Left ventricle myocardium inferior (tissue), 1 donor: ENCODE data around the gene TRIM17. TPM values are rescaled to one million over a fixed set of nuclear protein-coding genes. Genes with fewer than 3 reads are reported as not detected.

Source experiments
- DNase-seq: peaks from one replicate; pipeline ENCODE4 v3.0.0-alpha.2; 2020
- H3K27ac ChIP-seq: fragments of 200-600 bp; replicated peaks from 2 replicates; pipeline ENCODE4 v1.8.0; 2021
- H3K27me3 ChIP-seq: fragments of 200-600 bp; 2 replicates; pipeline ENCODE4 v1.8.0; 2021; ENCODE audit warnings: low read depth
- H3K36me3 ChIP-seq: fragments of 200-600 bp; 2 replicates; pipeline ENCODE4 v1.8.0; 2021
- H3K4me1 ChIP-seq: fragments of 200-600 bp; 2 replicates; pipeline ENCODE4 v1.8.0; 2021
- H3K4me3 ChIP-seq: fragments of 200-600 bp; 2 replicates; pipeline ENCODE4 v1.8.0; 2021; ENCODE audit warnings: mild to moderate bottlenecking, moderate library complexity
- H3K9me3 ChIP-seq: fragments of 200-600 bp; replicated peaks from 2 replicates; pipeline ENCODE4 v1.8.0; 2021
- intact Hi-C: fragments of 100-400 bp; cut with micrococcal nuclease; formaldehyde crosslinking; loops from one replicate; pipeline ENCODE4 v1.11.0; 2022
- total RNA-seq: library from RNA; stranded (reverse); fragmentation: NEBNext Ultra II Directional; extraction: Animal tissue kit (Norgen Biotek cat#: 25700); gene quantifications from one replicate; pipeline ENCODE4 v1.2.1, GENCODE V29; 2021
- TF ChIP-seq, protein P1 (sequence below): fragments of 200-600 bp; IDR thresholded peaks from 2 replicates; pipeline ENCODE4 v1.8.0; 2021; ENCODE audit warnings: antibody characterized with exemption, mild to moderate bottlenecking, borderline replicate concordance
- donor health status: DM: no; HTN: yes; CAD: no; lungs with severe emphysema.

TRIM17 gene
- total RNA-seq, 1 donor from 2014 or later: 0.36 TPM

DNA sequence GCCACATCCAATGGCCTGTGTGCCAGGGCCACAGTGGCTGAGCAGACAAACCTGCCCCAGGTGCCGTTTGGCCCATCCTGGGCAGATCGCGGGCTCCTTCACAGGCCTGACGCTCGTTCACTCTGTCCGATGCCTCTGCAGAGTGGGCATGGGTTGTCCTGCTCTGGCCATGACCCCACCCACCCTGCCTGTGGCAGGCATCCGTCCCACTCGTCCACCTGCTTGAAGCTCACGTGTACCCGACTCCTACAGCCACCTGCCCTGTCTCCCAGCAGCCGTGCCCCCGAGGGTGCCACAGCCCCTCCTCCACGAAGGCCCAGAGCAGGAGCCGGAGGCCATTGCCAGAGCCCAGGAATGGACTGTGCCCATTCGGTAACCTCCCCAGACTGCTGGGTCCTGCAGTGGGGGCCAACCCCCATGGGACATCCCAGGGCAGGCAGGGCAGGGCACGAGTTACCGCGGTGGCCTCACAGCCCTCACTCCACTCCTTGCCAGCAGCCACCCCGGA, 51.9 kb downstream of the TRIM17 start:
- H3K4me1 ChIP-seq: peaks cover 56% of the 10 kb centered on the region

DNA sequence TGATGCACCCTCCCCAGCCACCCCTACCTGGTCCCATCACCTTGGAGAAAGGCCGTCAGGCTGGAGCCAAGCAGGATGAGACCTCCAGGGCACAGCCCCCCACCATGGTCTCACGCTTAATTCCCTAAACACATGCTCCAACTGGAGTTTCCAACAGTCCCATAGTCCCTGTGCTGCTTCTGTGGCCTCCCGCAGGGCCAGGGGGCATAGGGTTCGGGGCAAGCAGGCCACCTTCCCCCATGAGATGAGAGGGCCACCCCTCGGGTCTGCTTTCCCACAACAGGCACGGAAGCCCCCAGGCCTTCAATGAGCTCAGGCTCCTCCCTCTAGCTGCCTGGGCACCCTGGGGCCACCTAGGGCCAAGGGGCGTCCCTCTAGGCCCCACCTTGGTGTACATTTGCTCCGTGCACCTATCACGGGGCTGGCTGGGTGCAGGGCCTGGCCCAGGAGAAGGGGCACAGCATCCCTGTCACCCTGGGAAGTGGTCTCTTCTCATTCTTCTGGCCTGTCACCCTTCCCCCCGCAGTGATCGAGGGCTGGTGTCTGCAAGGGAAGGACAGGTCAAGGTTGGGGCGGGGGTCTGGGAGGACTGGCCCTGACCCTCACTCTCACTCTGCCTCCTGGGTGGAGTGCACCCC, 52.5 kb downstream of the TRIM17 start:
- Histone ChIP-seq H3K9me3 (no peaks in the 10 kb centered on the region), H3K4me3 (no peak overlapping the region), H3K4me1 (peaks cover 52% of the 10 kb centered on the region), H3K36me3 (peaks cover 7% of the 10 kb centered on the region), H3K27me3 (peaks cover 14% of the 10 kb centered on the region), H3K27ac (peak overlapping the region; percentile 95)
- TF ChIP-seq, protein P1, sequence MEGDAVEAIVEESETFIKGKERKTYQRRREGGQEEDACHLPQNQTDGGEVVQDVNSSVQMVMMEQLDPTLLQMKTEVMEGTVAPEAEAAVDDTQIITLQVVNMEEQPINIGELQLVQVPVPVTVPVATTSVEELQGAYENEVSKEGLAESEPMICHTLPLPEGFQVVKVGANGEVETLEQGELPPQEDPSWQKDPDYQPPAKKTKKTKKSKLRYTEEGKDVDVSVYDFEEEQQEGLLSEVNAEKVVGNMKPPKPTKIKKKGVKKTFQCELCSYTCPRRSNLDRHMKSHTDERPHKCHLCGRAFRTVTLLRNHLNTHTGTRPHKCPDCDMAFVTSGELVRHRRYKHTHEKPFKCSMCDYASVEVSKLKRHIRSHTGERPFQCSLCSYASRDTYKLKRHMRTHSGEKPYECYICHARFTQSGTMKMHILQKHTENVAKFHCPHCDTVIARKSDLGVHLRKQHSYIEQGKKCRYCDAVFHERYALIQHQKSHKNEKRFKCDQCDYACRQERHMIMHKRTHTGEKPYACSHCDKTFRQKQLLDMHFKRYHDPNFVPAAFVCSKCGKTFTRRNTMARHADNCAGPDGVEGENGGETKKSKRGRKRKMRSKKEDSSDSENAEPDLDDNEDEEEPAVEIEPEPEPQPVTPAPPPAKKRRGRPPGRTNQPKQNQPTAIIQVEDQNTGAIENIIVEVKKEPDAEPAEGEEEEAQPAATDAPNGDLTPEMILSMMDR: no peak
- peak; percentile 6 for DNase-seq
- intact Hi-C loops: no loop called here

More for the DNA sequence above, 51.9 kb downstream of the TRIM17 start:
- peak overlapping the region; percentile 95 for H3K27ac ChIP-seq
- TF ChIP-seq, protein P1: no peak
- peaks cover 7% of the 10 kb centered on the region for H3K36me3 ChIP-seq
- DNase-seq: peak; percentile 14
- H3K27me3 ChIP-seq: peaks cover 14% of the 10 kb centered on the region
- H3K9me3 ChIP-seq: no peaks in the 10 kb centered on the region
- no peak overlapping the region for H3K4me3 ChIP-seq
- intact Hi-C loops: no loop called here

DNA sequence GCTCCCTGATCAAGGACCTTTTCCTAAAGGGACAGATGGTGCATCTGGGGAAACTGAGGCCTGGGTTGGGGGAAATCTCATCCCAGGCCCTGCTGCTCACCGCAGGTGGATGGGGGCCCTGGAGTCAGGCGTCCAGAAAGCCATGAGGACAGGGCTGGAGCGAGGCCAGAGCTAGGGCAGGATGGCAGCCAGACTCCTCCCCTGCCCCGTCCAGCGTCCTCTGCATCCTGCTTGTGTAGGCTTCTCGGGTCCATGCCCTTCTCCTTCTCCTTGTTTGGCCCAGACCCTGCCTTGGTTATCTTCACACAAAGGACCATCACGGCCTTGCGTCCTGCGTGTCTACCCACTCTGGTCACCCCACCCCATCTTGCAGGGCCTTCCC, 53.0 kb downstream of the TRIM17 start:
- peaks cover 14% of the 10 kb centered on the region for H3K27me3 ChIP-seq
- TF ChIP-seq, protein P1: no peak
- H3K36me3 ChIP-seq: peaks cover 7% of the 10 kb centered on the region
- intact Hi-C loops: no loop called here
- H3K4me3 ChIP-seq: no peak overlapping the region
- no peaks in the 10 kb centered on the region for H3K9me3 ChIP-seq
- H3K27ac ChIP-seq: peak overlapping the region; percentile 95
- peaks cover 49% of the 10 kb centered on the region for H3K4me1 ChIP-seq
- DNase-seq: peak; percentile 50

DNA sequence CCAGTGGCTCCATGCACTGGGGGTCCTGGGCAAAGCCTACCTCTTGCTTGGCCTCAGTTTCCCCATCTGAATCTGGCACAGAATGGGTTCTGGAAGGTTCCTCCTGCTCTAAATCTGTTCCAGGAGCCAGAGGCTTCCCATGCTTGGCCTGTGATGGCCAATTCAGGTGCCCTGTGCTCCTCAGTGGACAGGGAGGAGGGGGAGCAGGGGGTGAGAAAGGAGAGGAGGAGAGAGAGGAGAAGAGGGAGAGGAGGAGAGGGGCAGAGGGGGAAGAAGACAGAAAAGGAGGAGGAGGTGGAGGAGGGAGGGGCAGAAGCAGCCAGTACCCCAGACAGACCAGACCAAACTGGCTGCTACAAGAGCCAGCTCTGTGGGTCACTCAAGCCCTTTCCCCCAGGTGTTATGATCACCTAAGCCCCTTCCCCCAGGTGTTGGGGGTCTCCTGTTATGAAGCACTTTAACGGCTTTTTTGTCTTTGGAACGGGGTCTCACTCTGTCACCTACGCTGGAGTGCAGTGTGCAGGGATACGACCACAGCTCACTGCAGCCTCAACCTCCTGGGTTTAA, 53.7 kb downstream of the TRIM17 start:
- TF ChIP-seq, protein P1: no peak
- Histone ChIP-seq H3K4me1 (peaks cover 46% of the 10 kb centered on the region), H3K27ac (peak overlapping the region; percentile 19), H3K4me3 (no peak overlapping the region), H3K36me3 (peaks cover 7% of the 10 kb centered on the region), H3K9me3 (no peaks in the 10 kb centered on the region), H3K27me3 (peaks cover 14% of the 10 kb centered on the region)
- peak; percentile 3 for DNase-seq
- intact Hi-C loops: no loop called here

DNA sequence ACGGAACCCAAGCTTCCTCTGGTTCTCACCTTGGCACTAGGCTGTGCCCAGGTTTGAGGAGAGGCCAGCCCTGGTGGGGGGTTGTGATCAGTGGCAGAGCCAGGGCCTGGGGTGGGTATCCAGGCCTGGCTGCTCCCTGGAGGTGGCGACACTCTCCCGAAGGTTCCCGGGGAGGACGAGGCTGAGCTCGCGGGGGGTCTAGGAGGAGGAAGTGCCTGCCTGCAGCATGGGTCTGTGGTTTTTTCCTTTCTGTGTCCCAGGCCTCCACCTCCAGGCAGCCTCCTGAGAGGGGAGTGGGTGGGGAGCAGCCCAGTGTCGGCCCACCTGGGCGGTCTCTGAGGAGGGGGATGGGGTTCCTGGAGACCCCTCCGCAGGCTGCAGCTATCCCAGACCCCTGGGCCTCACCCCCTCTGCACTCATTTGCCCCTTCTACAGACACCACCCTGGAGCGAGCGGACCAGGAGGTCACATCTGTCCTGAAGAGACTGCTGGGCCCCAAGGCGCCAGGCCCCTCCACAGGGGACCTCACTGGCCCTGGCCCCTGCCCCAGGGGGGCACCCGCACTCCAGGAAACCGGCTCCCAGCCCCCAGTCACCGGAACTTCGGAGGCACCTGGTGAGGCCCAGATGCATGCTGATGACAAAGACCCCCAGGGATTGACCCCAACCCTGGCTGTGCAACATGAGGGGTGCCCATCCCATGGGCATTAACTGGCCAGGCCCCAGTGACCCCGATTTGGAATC, 54.3 kb downstream of the TRIM17 start:
- Histone ChIP-seq H3K36me3 (peaks cover 7% of the 10 kb centered on the region), H3K4me3 (no peak overlapping the region), H3K27ac (peak overlapping the region; percentile 78), H3K9me3 (no peaks in the 10 kb centered on the region), H3K4me1 (peaks cover 41% of the 10 kb centered on the region), H3K27me3 (peaks cover 9% of the 10 kb centered on the region)
- peak; percentile 13 for DNase-seq
- intact Hi-C loops: no loop called here
- TF ChIP-seq, protein P1: no peak
